Activated T-helper 2 cell treated with anti-CD3 and anti-CD28 coated beads, Interferon-gamma antibody, Interleukin-2, Interleukin-4, amounts not matched to agents 10 μg/mL and 5 μg/mL and 100 μg/mL, durations not matched to agents 14 hours and 24 hours and 36 hours (primary cell): ENCODE measurements around the gene YWHAE. TPM values are rescaled to one million over a fixed set of nuclear protein-coding genes. Genes with fewer than 3 reads are reported as not detected.
A peak's percentile ranks its signal among the peaks of the same experiment; 100 is the strongest.
"Not testable (repeated sequence)": the region's sequence is repeated elsewhere in the genome, so short reads cannot be mapped to it uniquely, and the experiment has no call there.

Experiments
- DNase-seq: peaks from one replicate; pipeline ENCODE4 v3.0.0; 2021; ENCODE audit warnings: low spot score
- H3K27ac Mint-ChIP-seq: one replicate; pipeline ENCODE4 v1.8.0; 2021; ENCODE audit warnings: mixed read lengths
- H3K27me3 Mint-ChIP-seq: one replicate; pipeline ENCODE4 v1.8.0; 2021; ENCODE audit warnings: low read depth, mixed read lengths
- H3K36me3 Mint-ChIP-seq: one replicate; pipeline ENCODE4 v1.8.0; 2021; ENCODE audit warnings: low read depth, mixed read lengths
- H3K4me1 Mint-ChIP-seq: one replicate; pipeline ENCODE4 v1.8.0; 2021; ENCODE audit warnings: low read depth, mixed read lengths
- H3K4me3 Mint-ChIP-seq: one replicate; pipeline ENCODE4 v1.8.0; 2021; ENCODE audit warnings: low read depth, mild to moderate bottlenecking, moderate library complexity, mixed read lengths
- H3K9me3 Mint-ChIP-seq: one replicate; pipeline ENCODE4 v1.8.0; 2021; ENCODE audit warnings: mixed read lengths
- intact Hi-C: fragments of 100-400 bp; cut with micrococcal nuclease; formaldehyde crosslinking; loops from one replicate; pipeline ENCODE4 v1.15.1; 2023
- total RNA-seq: library from RNA; stranded (reverse); gene quantifications from 2 replicates; pipeline ENCODE4 v1.2.3, GENCODE V29; 2022

The YWHAE gene
- total RNA-seq, 1 donor from 2014 or later, result 501 TPM

DNA sequence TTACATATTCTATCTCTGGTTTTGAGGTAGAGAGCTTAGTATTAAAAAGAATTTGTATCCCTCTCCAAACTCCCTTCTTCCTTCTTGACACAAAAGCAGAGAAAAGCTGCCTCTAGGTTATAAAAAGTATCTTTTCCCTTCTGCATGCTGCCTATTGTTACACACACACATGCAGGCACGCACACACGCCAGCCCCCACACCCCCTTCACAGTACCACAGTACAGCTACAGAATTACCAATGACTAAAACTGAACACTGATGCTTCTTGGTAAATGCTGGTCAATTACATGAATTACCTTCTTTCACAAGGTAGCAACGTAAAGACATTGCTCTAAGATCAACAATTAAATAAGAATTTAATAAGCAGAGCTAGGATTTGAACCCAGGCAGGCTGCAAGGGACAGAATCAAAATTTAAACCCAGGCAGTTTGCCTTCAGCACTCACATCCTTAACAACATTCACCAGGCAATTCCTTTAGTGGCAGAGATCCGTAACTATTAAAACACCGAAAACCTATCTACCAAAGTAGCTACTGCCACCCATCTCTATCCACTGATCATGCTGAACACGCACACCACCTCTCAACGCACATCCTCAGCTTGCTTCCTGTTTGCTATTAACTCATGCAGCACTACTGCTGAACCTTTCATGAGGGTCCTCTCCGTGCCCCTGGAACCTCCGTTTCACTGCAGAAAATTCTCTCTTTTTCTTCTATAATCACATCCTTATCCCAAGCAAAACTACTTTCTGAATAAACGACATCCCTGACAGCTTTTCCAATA lies 37.8 kb downstream of the YWHAE start:
- DNase-seq, result no peak
- Mint-ChIP-seq H3K27ac (peak overlapping the region; percentile 47), H3K36me3 (peaks cover 54% of the 10 kb centered on the region), H3K4me3 (peak overlapping the region; percentile 34), H3K27me3 (no peaks in the 10 kb centered on the region), H3K4me1 (peaks cover 40% of the 10 kb centered on the region), H3K9me3 (no peaks in the 10 kb centered on the region)
- intact Hi-C loops, result loop anchor here (5.0 to 10.0 kb wide), 2 partner anchors 35 to 273 kb away; no protein-coding TSS in a partner anchor

DNA sequence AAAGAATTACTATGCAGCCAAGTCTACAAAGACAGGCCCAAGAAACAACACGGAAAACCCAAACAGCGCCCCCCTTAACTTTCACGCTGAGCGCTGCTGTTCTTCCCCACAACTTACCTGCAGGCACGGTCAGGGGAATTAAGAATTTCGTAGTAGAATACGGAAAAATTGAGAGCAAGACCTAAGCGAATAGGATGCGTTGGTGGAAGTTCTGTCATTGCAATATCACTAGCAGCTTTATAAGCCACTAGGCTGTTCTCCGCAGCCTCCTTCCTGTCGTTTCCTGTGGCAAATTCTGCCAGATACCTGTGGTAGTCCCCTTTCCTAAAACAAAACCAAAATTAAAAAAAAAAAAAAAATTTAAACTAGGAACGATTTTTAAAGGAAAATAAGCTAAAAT lies 39.0 kb downstream of the YWHAE start:
- Mint-ChIP-seq H3K4me1 (peaks cover 37% of the 10 kb centered on the region), H3K27ac (peak overlapping the region; percentile 84), H3K4me3 (peak overlapping the region; percentile 39), H3K9me3 (no peaks in the 10 kb centered on the region), H3K36me3 (peaks cover 59% of the 10 kb centered on the region), H3K27me3 (no peaks in the 10 kb centered on the region)
- no peak for DNase-seq
- intact Hi-C loops, result loop anchor here (5.0 to 10.0 kb wide), 2 partner anchors 36 to 274 kb away; no protein-coding TSS in a partner anchor

DNA sequence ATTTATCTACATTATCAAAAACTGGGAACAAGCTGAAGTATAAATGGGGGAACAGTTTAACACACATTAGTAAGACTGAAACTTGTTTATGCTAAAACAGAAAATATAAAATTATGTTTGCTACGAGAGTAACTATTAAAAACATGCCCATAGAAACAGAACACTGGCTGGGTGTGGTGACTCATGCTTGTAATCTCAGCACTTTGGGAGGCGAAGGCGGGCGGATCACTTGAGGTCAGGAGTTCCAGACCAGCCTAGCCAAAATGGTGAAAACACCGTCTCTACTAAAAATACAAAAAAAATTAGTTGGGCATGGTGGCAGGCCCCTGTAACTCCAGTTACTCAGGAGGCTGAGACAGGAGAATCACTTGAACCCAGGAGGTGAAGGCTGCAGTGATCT lies 39.7 kb downstream of the YWHAE start:
- Mint-ChIP-seq H3K27ac (peak overlapping the region; percentile 84), H3K4me1 (peaks cover 35% of the 10 kb centered on the region), H3K36me3 (peaks cover 61% of the 10 kb centered on the region)
- not testable (repeated sequence) for H3K9me3 Mint-ChIP-seq, H3K27me3 Mint-ChIP-seq, H3K4me3 Mint-ChIP-seq, DNase-seq
- intact Hi-C loops, result loop anchor here (5.0 to 10.0 kb wide), 2 partner anchors 37 to 274 kb away; no protein-coding TSS in a partner anchor

DNA sequence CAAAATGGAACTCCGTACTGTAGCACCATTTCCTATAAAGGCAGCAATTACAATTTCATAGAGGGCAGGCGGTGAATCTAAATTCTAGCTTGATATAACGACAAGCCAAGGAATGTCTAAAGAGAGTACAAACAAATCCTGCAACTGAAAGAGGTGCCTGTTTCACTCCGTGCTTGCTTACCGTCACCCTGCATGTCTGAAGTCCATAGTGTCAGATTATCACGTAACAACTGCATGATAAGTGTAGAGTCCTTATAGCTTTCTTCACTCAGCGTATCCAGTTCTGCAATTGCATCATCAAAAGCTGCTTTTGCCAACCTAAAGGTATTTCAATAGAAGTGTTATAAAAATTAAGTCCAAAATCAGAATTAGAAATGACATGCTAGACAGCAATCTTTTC lies 46.0 kb downstream of the YWHAE start:
- Mint-ChIP-seq H3K9me3 (no peaks in the 10 kb centered on the region), H3K4me3 (no peak overlapping the region), H3K4me1 (peaks cover 4% of the 10 kb centered on the region), H3K27ac (no peak overlapping the region), H3K27me3 (no peaks in the 10 kb centered on the region), H3K36me3 (peaks cover 64% of the 10 kb centered on the region)
- intact Hi-C loops, result no loop called here
- no peak for DNase-seq

DNA sequence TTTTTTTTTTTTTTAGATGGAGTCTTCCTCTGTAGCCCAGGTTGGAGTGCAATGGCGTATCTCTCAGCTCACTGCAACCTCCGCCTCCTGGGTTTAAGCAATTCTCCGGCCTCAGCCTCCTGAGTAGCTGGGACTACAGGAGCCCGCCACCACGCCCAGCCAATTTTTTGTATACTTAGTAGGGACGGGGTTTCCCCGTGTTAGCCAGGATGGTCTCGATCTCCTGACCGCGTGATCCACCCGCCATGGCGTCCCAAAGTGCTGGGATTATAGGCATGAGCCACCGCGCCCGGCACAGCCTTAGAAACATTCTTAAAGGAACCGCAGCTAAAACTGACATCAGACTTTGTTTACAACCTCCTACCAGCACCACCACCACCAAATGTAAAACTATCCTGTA lies 47.5 kb downstream of the YWHAE start:
- H3K9me3 Mint-ChIP-seq, DNase-seq, intact Hi-C loops, H3K27me3 Mint-ChIP-seq, H3K4me3 Mint-ChIP-seq, H3K27ac Mint-ChIP-seq, H3K4me1 Mint-ChIP-seq: not testable (repeated sequence)
- peaks cover 68% of the 10 kb centered on the region for H3K36me3 Mint-ChIP-seq

DNA sequence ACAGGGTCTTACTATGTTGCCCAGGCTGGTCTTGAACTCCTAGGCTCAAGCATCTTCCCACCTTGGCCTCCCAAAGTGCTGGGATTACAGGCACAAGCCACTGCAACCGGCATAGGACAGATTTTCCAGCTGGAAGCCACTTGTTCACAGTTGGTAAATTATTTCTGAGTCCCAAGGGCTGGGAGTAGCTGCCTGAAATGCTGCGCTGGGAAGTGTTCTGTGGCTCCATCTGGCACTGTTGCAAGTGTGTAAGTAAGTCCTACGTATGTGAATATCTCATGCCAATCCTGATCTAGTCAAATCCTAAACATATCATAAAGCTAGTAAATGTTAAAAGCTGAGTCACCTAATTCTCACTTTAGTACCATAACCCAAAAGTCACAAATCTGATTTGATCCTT lies 48.1 kb downstream of the YWHAE start:
- peaks cover 72% of the 10 kb centered on the region for H3K36me3 Mint-ChIP-seq
- intact Hi-C loops, result no loop called here
- no peak overlapping the region for H3K4me3 Mint-ChIP-seq
- H3K27ac Mint-ChIP-seq, result no peak overlapping the region
- no peak for DNase-seq
- H3K27me3 Mint-ChIP-seq, result no peaks in the 10 kb centered on the region
- H3K9me3 Mint-ChIP-seq, result no peaks in the 10 kb centered on the region
- peaks cover 9% of the 10 kb centered on the region for H3K4me1 Mint-ChIP-seq

DNA sequence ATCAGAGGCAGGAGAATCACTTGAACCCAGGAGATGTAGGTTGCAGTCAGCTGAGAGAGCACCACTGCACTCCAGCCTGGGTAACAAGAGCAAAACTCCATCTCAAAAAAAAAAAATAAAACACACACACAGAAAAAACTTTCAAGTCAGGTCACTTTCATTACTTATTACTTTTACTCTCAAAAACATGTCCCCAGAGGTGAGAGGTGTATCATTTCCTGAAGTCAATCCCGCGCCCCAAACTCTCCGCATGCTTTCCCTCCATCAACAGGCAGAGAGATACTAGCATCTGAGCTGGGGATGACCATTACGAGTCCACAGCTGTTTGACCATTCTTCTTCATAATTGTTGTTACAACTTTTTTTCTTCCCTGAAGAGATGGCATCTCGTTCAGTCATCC lies 48.7 kb downstream of the YWHAE start:
- no peak for DNase-seq
- no peak overlapping the region for H3K27ac Mint-ChIP-seq
- intact Hi-C loops, result no loop called here
- no peaks in the 10 kb centered on the region for H3K9me3 Mint-ChIP-seq
- peaks cover 9% of the 10 kb centered on the region for H3K4me1 Mint-ChIP-seq
- no peaks in the 10 kb centered on the region for H3K27me3 Mint-ChIP-seq
- peaks cover 69% of the 10 kb centered on the region for H3K36me3 Mint-ChIP-seq
- no peak overlapping the region for H3K4me3 Mint-ChIP-seq

DNA sequence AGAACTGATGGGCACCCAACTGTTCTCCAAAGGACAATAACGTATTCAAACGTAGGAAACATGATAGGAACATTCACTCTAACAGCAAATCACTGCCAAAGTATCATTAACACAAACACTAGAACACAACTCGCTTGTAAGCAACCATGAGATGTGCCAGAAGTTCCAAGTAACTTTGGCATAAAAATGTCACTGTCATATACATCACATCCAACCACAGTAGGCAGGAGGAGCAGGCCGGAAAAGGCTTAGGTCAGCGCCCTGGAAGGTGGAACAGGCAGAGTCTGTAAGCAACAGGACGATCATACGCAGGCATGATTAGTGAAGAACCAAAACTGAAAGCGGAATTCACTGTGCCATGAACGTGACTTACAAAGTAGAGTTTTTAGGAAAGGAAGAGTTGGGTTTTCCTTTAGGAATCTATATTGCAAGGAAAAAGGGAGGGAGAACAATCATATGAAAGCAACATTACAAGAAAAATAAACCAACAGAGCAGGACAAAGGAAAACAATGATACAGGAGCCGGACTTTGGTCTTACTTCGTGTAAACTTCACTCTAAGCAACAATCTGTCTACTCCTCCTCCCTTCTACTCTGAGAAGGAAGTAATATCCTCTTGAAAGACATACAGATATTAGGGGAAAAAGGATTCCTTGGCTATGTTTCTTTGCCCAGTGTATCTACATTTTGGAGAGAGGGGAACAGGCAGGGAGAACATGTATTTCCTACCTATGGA lies 52.3 kb downstream of the YWHAE start:
- no peak for DNase-seq
- H3K4me1 Mint-ChIP-seq, result peaks cover 14% of the 10 kb centered on the region
- H3K27me3 Mint-ChIP-seq, result no peaks in the 10 kb centered on the region
- H3K4me3 Mint-ChIP-seq, result no peak overlapping the region
- H3K9me3 Mint-ChIP-seq, result no peaks in the 10 kb centered on the region
- H3K27ac Mint-ChIP-seq, result no peak overlapping the region
- intact Hi-C loops, result no loop called here
- peaks cover 72% of the 10 kb centered on the region for H3K36me3 Mint-ChIP-seq

DNA sequence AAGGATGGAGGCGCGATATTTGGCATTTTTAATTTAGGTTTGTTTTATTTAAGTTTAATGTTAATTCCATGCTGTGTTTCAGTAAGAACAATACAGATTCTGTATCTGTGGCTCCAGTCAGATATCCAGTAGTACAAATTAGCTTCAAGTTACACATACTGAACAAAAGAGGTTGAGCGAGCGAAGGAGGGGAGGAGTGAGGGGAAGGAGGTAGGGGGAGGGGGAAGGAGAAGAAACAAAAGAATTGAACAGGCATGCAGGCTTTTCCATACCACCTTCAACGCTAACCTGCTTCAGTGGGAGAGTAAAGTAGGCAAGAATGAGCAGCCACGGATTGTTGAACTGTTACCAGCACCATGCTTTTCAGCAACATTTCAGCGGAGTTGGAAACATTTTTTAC lies 55.5 kb downstream of the YWHAE start:
- peaks cover 11% of the 10 kb centered on the region for H3K4me1 Mint-ChIP-seq
- no peak for DNase-seq
- H3K27ac Mint-ChIP-seq, result no peak overlapping the region
- intact Hi-C loops, result no loop called here
- no peaks in the 10 kb centered on the region for H3K9me3 Mint-ChIP-seq
- H3K36me3 Mint-ChIP-seq, result peaks cover 49% of the 10 kb centered on the region
- no peak overlapping the region for H3K4me3 Mint-ChIP-seq
- H3K27me3 Mint-ChIP-seq, result no peaks in the 10 kb centered on the region

DNA sequence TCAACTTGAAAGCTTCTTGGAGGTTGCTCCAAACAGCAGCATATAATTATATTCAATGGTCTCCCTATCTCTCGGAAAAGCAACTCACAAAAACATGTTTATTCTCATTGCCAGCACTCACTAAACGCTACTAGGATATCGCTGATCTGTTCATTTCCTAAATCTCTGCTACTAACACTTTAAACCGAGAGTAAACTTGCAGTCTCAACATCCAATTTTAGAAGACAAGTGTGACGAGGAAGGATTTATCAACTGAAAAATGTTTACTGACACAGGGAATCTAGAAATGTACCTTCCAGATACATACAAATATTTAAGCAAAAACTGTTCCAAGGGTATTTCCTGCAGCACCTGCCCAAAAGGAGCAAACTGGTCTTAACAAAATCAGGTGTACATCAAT lies 56.5 kb downstream of the YWHAE start:
- Mint-ChIP-seq H3K9me3 (no peaks in the 10 kb centered on the region), H3K36me3 (peaks cover 48% of the 10 kb centered on the region), H3K4me1 (peaks cover 11% of the 10 kb centered on the region), H3K4me3 (no peak overlapping the region), H3K27ac (no peak overlapping the region), H3K27me3 (no peaks in the 10 kb centered on the region)
- intact Hi-C loops, result no loop called here
- DNase-seq, result no peak

DNA sequence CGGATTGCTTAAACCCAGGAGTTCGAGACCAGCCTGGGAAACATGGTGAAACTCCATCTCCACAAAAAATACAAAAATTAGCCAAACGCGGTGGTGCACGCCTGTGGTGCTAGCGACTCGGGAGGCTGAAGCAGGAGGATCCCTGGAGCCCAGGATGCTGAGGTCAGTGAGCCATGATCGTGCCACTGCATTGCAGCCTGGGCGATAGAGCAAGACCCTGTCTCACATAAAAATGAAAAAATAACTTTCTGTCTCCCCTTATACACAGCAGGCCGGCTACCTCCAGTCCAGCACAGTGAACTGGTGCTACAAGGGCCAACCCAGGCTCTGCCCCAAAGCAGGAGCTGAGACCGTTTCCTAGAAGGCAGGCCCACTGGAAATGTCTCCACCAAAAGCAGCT lies 59.7 kb downstream of the YWHAE start:
- intact Hi-C loops, result no loop called here
- H3K27me3 Mint-ChIP-seq, result no peaks in the 10 kb centered on the region
- H3K9me3 Mint-ChIP-seq, result no peaks in the 10 kb centered on the region
- peaks cover 21% of the 10 kb centered on the region for H3K36me3 Mint-ChIP-seq
- H3K27ac Mint-ChIP-seq, result no peak overlapping the region
- no peak overlapping the region for H3K4me3 Mint-ChIP-seq
- peaks cover under 1% of the 10 kb centered on the region for H3K4me1 Mint-ChIP-seq
- no peak for DNase-seq

DNA sequence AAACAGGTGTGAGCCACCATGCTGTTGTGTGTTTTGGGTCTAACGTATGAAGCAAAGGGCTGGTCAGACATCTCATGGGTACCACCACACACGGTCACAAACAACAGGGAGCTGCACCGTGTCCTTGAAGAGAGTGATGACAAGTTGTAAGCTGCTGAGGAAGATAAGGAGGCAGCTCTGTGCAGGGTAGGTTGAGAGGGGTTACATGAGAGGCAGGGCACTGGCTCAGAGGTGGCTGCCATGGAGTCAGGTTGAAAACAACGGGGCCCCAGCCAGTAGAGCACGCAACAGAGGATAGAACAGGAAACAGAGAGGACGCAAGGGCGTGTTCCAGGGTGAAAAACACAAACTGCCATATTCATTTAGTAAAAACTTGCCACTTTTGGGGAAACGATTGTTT lies 68.3 kb downstream of the YWHAE start:
- no peaks in the 10 kb centered on the region for H3K36me3 Mint-ChIP-seq

DNA sequence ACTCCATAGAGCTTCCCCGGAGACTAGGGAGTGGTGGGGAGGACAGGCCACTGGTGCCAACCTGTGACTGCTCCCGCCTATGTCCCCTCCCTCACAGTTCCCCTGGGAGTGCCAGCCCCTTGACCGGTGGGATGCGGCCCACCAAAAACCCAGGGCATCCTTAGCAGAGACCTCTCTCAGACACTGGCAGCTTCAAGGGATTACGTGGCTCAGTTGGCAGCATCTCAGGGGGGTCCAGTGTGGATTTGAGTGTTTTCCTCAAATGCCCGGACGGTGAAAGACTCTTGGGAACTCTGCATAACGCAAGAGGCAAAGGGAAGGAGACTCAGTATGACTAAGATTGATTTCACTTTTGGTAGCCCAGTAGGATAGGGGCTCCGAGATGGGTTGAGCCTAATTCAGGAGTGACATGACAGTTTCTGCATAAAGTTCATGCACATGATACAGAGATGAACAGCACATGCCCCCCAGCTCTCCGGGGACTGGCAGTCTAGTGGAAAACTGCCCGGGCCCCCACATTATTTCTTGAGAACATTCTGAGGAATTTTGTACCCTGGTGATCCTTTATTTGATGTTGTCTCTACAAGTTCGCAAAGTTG lies 70.2 kb downstream of the YWHAE start:
- H3K4me3 Mint-ChIP-seq, result no peak overlapping the region
- peaks cover 11% of the 10 kb centered on the region for H3K4me1 Mint-ChIP-seq
- no peaks in the 10 kb centered on the region for H3K36me3 Mint-ChIP-seq
- no peaks in the 10 kb centered on the region for H3K9me3 Mint-ChIP-seq
- peaks cover 3% of the 10 kb centered on the region for H3K27me3 Mint-ChIP-seq
- intact Hi-C loops, result no loop called here
- DNase-seq, result no peak
- no peak overlapping the region for H3K27ac Mint-ChIP-seq

More for the DNA sequence above, 68.3 kb downstream of the YWHAE start:
- intact Hi-C loops, result loop anchor here (1.0 kb wide), 2 partner anchors 55 to 72 kb away; no protein-coding TSS in a partner anchor
- Mint-ChIP-seq H3K4me3 (no peak overlapping the region), H3K27me3 (peaks cover 1% of the 10 kb centered on the region), H3K4me1 (peaks cover 11% of the 10 kb centered on the region), H3K27ac (no peak overlapping the region), H3K9me3 (no peaks in the 10 kb centered on the region)
- peak; percentile 31 for DNase-seq
